ENCODE results near the gene IRGQ. TPM values are rescaled to one million over a fixed set of nuclear protein-coding genes. Genes with fewer than 3 reads are reported as not detected.

The IRGQ gene
- total and polyA plus RNA-seq, 2 donors from 2014 or later = 9.5 to 24.2 TPM

DNA sequence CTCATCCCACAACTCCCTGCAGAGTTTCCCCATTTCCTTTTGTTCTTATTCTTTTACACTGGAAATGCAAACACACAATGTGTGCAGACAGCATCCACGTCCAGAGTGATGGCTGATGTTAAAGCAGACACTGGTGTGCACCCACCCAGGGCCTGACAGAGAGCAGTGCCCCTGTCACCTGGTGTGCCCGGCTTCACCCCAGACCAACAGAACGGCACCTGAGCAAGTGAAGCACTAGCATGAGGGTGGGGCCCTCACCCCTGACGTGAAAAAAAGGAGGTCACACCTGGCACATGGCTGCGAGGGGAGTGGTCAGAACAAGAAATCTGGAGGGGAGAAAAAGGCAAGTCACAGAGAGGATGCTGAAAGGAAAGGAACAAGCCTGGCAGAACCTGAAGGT lies 50.7 kb downstream of the IRGQ start:
- no peak overlapping the region for H3K4me3 ChIP-seq (ENCODE audit: low read length in 3 of 3)
- FAIRE-seq (no peak), DNase-seq (no peak)
- no peak overlapping the region for H3K9ac ChIP-seq (ENCODE audit: low read length in 3 of 3)
- no peak overlapping the region for H3K27ac ChIP-seq (ENCODE audit: low read depth in 2 of 2, low read length in 2 of 2)
- no peaks in the 10 kb centered on the region for H3K27me3 ChIP-seq (ENCODE audit: control insufficient read depth, insufficient read depth, low read length)
- H3K36me3 ChIP-seq (ENCODE audit: control insufficient read depth in 2 of 3, insufficient read depth in 3 of 3, low read length in 3 of 3) = peaks cover 4 to 19% (median 18%) of the 10 kb centered on the region in 3 donors
- intact Hi-C loops (cut with DNase I) = no loop called here
- no peaks in the 10 kb centered on the region for H3K4me1 ChIP-seq (ENCODE audit: control insufficient read depth in 2 of 3, insufficient read depth in 2 of 3, low read depth in 1 of 3, low read length in 3 of 3)
- H3K9me3 ChIP-seq (ENCODE audit: control insufficient read depth in 2 of 3, insufficient read depth in 1 of 3, low read length in 3 of 3) = no peaks in the 10 kb centered on the region
- TF ChIP-seq, protein P1, sequence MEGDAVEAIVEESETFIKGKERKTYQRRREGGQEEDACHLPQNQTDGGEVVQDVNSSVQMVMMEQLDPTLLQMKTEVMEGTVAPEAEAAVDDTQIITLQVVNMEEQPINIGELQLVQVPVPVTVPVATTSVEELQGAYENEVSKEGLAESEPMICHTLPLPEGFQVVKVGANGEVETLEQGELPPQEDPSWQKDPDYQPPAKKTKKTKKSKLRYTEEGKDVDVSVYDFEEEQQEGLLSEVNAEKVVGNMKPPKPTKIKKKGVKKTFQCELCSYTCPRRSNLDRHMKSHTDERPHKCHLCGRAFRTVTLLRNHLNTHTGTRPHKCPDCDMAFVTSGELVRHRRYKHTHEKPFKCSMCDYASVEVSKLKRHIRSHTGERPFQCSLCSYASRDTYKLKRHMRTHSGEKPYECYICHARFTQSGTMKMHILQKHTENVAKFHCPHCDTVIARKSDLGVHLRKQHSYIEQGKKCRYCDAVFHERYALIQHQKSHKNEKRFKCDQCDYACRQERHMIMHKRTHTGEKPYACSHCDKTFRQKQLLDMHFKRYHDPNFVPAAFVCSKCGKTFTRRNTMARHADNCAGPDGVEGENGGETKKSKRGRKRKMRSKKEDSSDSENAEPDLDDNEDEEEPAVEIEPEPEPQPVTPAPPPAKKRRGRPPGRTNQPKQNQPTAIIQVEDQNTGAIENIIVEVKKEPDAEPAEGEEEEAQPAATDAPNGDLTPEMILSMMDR (IDR thresholded peaks at IDR 0.05; ENCODE audit: borderline replicate concordance, extremely low read depth, insufficient read depth) = no peak

DNA sequence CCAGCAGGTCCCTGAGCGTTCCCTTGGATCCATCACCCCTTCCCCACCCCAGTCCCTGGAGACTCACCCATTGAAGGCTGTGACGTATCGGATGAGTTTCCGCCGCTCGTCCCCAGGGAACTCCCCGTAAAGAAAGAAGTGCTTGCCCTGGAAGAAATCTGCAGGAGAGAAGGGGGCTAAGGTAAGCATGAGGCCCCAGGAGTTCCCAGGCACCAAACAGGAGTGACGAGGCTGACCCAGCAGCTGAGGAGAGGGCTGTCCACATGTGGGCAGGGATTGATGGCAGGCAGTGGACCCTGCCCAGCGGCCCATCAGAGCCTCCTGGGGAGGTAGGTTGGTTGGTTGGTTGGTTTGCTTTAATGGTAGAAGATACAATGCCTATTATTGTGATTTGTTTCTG lies 51.9 kb downstream of the IRGQ start:
- intact Hi-C loops (cut with DNase I) = no loop called here
- Histone ChIP-seq H3K4me3 (ENCODE audit: low read length in 3 of 3) (no peak overlapping the region), H3K36me3 (ENCODE audit: control insufficient read depth in 2 of 3, insufficient read depth in 3 of 3, low read length in 3 of 3) (peaks cover 10 to 24% (median 19%) of the 10 kb centered on the region in 3 donors), H3K27me3 (ENCODE audit: control insufficient read depth, insufficient read depth, low read length) (no peaks in the 10 kb centered on the region), H3K9me3 (ENCODE audit: control insufficient read depth in 2 of 3, insufficient read depth in 1 of 3, low read length in 3 of 3) (no peaks in the 10 kb centered on the region), H3K4me1 (ENCODE audit: control insufficient read depth in 2 of 3, insufficient read depth in 2 of 3, low read depth in 1 of 3, low read length in 3 of 3) (no peaks in the 10 kb centered on the region), H3K27ac (ENCODE audit: low read depth in 2 of 2, low read length in 2 of 2) (no peak overlapping the region), H3K9ac (ENCODE audit: low read length in 3 of 3) (no peak overlapping the region)
- FAIRE-seq (no peak), DNase-seq (no peak)
- TF ChIP-seq, protein P1 (IDR thresholded peaks at IDR 0.05; ENCODE audit: borderline replicate concordance, extremely low read depth, insufficient read depth) = no peak

DNA sequence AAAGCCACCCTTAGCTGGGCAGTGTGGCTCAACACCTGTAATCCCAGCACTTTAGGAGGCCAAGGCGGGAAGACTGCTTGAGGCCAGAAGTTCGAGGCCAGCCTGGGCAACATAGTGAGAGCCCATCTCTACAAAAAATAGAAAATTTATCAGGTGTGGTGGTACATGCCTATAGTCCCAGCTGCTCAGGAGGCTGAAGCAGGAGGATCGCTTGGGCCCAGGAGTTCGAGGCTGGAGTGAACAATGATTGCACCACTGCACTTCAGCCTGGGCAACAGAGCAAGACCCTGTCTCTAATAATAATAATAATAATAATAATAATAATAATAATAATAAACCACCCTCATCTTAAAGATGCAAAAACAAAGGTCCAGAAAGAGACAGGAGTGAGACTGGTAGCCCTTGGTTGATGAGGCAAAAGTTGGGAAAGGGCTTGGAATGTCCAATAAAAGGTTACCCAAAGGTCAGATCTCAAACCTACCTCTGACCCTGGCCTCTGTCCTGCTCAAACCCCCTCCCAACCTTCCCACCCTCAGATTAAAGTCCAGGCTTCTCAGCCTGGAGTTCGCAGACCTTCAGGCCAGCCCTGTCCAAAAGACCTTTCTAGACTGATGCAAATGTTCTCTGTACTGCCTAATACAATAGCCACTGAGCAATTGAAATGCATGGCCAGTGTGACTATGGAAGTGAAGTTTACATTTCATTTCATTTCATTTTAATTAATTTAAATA lies 53.8 kb downstream of the IRGQ start:
- Histone ChIP-seq H3K4me3 (ENCODE audit: low read length in 3 of 3) (no peak overlapping the region), H3K9ac (ENCODE audit: low read length in 3 of 3) (no peak overlapping the region), H3K27me3 (ENCODE audit: control insufficient read depth, insufficient read depth, low read length) (no peaks in the 10 kb centered on the region), H3K36me3 (ENCODE audit: control insufficient read depth in 2 of 3, insufficient read depth in 3 of 3, low read length in 3 of 3) (peaks cover 11 to 24% (median 23%) of the 10 kb centered on the region in 3 donors), H3K27ac (ENCODE audit: low read depth in 2 of 2, low read length in 2 of 2) (no peak overlapping the region), H3K4me1 (ENCODE audit: control insufficient read depth in 2 of 3, insufficient read depth in 2 of 3, low read depth in 1 of 3, low read length in 3 of 3) (no peaks in the 10 kb centered on the region), H3K9me3 (ENCODE audit: control insufficient read depth in 2 of 3, insufficient read depth in 1 of 3, low read length in 3 of 3) (no peaks in the 10 kb centered on the region)
- FAIRE-seq = no peak
- DNase-seq = peak in 1 of 5 donors; percentile 36
- intact Hi-C loops (cut with DNase I) = no loop called here
- TF ChIP-seq, protein P1 (IDR thresholded peaks at IDR 0.05; ENCODE audit: borderline replicate concordance, extremely low read depth, insufficient read depth) = no peak

Measured in kidney (tissue), 14 donors.